Measurements from ENCODE around the gene RFX2. TPM values are rescaled to one million over a fixed set of nuclear protein-coding genes. Genes with fewer than 3 reads are reported as not detected.

Gene RFX2
- total and polyA plus RNA-seq, 8 donors = 1.8 to 14.0 (median 3.4) TPM

GRCh38 chr19:6100284-6100915 is 9.9 kb downstream of the RFX2 start:
- no peaks in the 10 kb centered on the region for H3K9me3 ChIP-seq
- no peak for TF ChIP-seq CTCF (IDR thresholded peaks at IDR 0.05)
- ATAC-seq = no peak
- no peaks in the 10 kb centered on the region for H3K36me3 ChIP-seq
- no peak for FAIRE-seq
- intact Hi-C loops (cut with DNase I) = no loop called here
- peaks cover 0 to 4% (median 0%) of the 10 kb centered on the region in 3 donors for H3K4me1 ChIP-seq
- no peak for DNase-seq
- WGBS, 2 donors = 81 to 85% methylated on average over 16 of the region's 16 CpGs
- H3K27me3 ChIP-seq = no peaks in the 10 kb centered on the region
- peak overlapping the region in 2 of 4 donors; percentile 24 to 60 for H3K27ac ChIP-seq
- no peak overlapping the region for H3K4me3 ChIP-seq

- TF ChIP-seq CTCF (IDR thresholded peaks at IDR 0.05) = no peak
- Histone ChIP-seq H3K27ac (peak overlapping the region in 2 of 4 donors; percentile 24 to 60), H3K36me3 (no peaks in the 10 kb centered on the region), H3K9me3 (no peaks in the 10 kb centered on the region), H3K4me3 (no peak overlapping the region), H3K4me1 (peaks cover 0 to 4% (median 0%) of the 10 kb centered on the region in 3 donors), H3K27me3 (no peaks in the 10 kb centered on the region)
- ATAC-seq (no peak), FAIRE-seq (no peak), DNase-seq (no peak)
- intact Hi-C loops (cut with DNase I) = no loop called here
- 43 to 57% methylated on average over 2 of the region's 2 CpGs for WGBS, 2 donors
Measured at GRCh38 chr19:6099599-6099998, 10.7 kb downstream of the RFX2 start.

- FAIRE-seq (no peak), DNase-seq (no peak), ATAC-seq (no peak)
- H3K27me3 ChIP-seq = no peaks in the 10 kb centered on the region
- WGBS, 2 donors = 76 to 79% methylated on average over 4 of the region's 4 CpGs
- no peak for TF ChIP-seq CTCF (IDR thresholded peaks at IDR 0.05)
- H3K9me3 ChIP-seq = no peaks in the 10 kb centered on the region
- H3K36me3 ChIP-seq = no peaks in the 10 kb centered on the region
- intact Hi-C loops (cut with DNase I) = no loop called here
- H3K4me1 ChIP-seq = peaks cover 0 to 4% (median 0%) of the 10 kb centered on the region in 3 donors
- no peak overlapping the region for H3K27ac ChIP-seq
- no peak overlapping the region for H3K4me3 ChIP-seq
Measured at GRCh38 chr19:6099033-6099432, 11.3 kb downstream of the RFX2 start.

GRCh38 chr19:6098574-6098973 is 11.7 kb downstream of the RFX2 start:
- Histone ChIP-seq H3K9me3 (no peaks in the 10 kb centered on the region), H3K36me3 (no peaks in the 10 kb centered on the region), H3K27ac (no peak overlapping the region), H3K4me3 (no peak overlapping the region), H3K4me1 (peaks cover 0 to 4% (median 0%) of the 10 kb centered on the region in 3 donors), H3K27me3 (no peaks in the 10 kb centered on the region)
- no peak for TF ChIP-seq CTCF (IDR thresholded peaks at IDR 0.05)
- intact Hi-C loops (cut with DNase I) = no loop called here
- DNase-seq (no peak), FAIRE-seq (no peak), ATAC-seq (no peak)
- WGBS, 2 donors = 62 to 67% methylated on average over 5 of the region's 5 CpGs

GRCh38 chr19:6097911-6098310 is 12.4 kb downstream of the RFX2 start:
- Histone ChIP-seq H3K9me3 (no peaks in the 10 kb centered on the region), H3K4me1 (peaks cover 0 to 2% (median 0%) of the 10 kb centered on the region in 3 donors), H3K27ac (no peak overlapping the region), H3K27me3 (no peaks in the 10 kb centered on the region), H3K36me3 (no peaks in the 10 kb centered on the region), H3K4me3 (no peak overlapping the region)
- 69 to 74% methylated on average over 4 of the region's 4 CpGs for WGBS, 2 donors
- FAIRE-seq (no peak), DNase-seq (no peak), ATAC-seq (no peak)
- intact Hi-C loops (cut with DNase I) = no loop called here
- no peak for TF ChIP-seq CTCF (IDR thresholded peaks at IDR 0.05)

All from pancreas (tissue), 10 donors.